GM12875 (cell line): ENCODE data around the gene LINGO4.

Source experiments
- H3K4me3 ChIP-seq: one replicate; pipeline ENCODE4 v1.5.1; 2011; ENCODE audit warnings: low read depth, low read length, control low read depth
- TF ChIP-seq, protein P1 (sequence below): IDR thresholded peaks from 2 replicates; pipeline ENCODE4 v1.5.1; 2011; ENCODE audit warnings: low read depth, mild to moderate bottlenecking, control low read depth, inconsistent platforms, low read length, moderate library complexity, borderline replicate concordance; ENCODE audit not compliant: insufficient read depth

The LINGO4 gene

DNA sequence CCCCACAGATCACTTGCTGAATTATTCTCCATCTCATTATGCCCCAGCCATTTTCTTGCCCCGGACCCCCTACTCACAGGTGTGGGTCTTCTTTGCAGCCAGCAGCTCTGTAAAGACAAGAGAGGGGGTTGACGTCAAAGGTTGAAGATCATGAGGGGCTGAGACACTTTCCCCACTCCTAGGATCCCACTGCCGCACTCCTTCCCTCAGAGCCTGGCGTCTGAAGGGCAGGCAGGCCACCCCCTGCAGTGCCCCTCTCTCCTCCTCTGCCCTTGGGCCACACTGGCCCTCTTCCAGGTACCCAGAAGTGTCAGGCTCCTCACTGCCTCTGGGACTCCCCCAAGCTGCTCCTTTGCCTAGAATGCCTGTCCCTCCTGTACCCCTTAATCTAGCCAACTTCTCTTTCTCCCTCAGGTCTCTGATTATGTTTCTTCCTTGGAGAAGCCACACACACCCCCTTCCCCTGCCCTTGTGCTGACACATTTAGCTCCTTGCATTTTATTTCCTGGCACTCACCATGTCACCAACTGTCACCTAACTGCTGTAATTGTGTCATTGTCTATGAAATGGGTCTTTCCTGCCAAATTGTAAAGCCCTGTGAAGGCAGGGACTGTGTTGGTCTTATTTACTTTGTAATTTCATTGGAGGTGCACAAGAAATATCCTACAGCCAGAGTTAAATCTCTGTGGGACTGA lies 24.3 kb upstream of the LINGO4 start:
- TF ChIP-seq, protein P1, sequence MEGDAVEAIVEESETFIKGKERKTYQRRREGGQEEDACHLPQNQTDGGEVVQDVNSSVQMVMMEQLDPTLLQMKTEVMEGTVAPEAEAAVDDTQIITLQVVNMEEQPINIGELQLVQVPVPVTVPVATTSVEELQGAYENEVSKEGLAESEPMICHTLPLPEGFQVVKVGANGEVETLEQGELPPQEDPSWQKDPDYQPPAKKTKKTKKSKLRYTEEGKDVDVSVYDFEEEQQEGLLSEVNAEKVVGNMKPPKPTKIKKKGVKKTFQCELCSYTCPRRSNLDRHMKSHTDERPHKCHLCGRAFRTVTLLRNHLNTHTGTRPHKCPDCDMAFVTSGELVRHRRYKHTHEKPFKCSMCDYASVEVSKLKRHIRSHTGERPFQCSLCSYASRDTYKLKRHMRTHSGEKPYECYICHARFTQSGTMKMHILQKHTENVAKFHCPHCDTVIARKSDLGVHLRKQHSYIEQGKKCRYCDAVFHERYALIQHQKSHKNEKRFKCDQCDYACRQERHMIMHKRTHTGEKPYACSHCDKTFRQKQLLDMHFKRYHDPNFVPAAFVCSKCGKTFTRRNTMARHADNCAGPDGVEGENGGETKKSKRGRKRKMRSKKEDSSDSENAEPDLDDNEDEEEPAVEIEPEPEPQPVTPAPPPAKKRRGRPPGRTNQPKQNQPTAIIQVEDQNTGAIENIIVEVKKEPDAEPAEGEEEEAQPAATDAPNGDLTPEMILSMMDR = no peak
- no peak overlapping the region for H3K4me3 ChIP-seq

GRCh38 chr1:151828921-151829320 lies 23.7 kb upstream of the LINGO4 start:
- no peak overlapping the region for H3K4me3 ChIP-seq
- TF ChIP-seq, protein P1 = no peak

- no peak overlapping the region for H3K4me3 ChIP-seq
Measured at GRCh38 chr1:151827853-151828252, 22.6 kb upstream of the LINGO4 start.

DNA sequence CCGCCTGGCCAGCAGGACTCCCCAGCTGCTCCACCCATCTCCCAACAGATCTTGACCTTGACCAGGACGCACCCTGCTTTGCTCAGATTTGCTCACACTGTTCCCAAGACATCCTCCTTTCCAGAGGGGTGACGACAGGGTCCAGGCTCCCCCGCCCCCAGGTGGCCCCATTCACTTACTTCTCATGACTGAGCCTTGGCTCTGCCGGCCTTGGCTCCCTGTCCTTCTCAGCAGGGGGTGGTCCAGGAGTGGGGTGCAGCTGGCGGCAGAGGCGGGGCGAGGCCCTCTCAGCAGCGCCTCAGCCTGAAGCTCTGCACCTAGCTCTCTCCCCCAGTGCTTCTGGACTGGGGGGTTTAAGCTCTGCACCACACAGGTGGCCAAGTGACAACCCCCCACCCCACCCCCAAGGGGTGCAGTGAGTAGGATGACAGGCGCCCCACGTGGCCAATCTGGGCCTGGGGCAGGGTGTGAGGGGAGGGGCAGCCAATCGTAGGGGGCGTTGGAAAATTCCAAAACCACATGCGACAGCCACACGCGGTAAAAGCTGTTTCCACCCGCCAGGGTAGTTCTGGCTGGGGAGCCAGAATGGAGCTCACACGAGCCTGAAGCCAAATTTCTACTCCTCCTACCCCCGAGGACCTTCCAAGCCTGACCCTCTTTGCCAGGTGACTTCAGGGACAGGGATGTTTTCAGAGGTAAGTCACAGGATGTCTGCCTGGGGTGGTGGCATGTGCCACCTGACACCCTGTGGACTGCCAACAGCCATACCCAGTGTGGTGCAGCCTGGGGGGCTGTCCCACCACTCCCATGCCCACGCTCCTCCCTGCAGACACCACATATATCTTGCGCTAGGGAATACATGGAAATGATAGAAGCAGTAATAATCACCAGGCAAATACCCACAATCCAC lies 20.8 kb upstream of the LINGO4 start:
- TF ChIP-seq, protein P1 = no peak
- no peak overlapping the region for H3K4me3 ChIP-seq

More at GRCh38 chr1:151827853-151828252, 22.6 kb upstream of the LINGO4 start:
- TF ChIP-seq, protein P1 = no peak

DNA sequence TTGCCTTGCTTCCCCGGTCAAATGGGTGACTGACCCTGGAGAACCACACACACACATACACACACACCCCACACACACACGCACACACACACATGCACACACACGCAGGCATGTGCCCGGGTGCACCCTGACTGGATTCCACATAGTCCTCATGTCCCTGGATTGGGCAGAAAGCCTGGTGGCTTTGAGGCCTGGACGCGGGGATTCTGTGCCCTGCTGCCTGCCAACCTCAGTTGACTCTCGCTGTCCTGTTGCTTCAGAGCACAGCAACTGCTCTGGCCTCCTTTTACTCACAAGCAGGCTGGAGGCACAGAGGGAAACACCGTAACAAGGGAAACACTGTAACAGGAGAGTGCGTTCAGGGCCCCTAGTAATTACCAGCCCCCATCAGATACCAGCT lies 20.0 kb upstream of the LINGO4 start:
- TF ChIP-seq, protein P1 = no peak
- H3K4me3 ChIP-seq = no peak overlapping the region

GRCh38 chr1:151823175-151823574 lies 18.0 kb upstream of the LINGO4 start:
- H3K4me3 ChIP-seq = no peak overlapping the region
- TF ChIP-seq, protein P1 = no peak
